ENCODE data around the gene ERMARD.

ERMARD gene

GRCh38 chr6:169799474-169799926 is 48.1 kb downstream of the ERMARD start:
- H3K27me3 ChIP-seq (ENCODE audit: insufficient read depth, low read length, poor library complexity): no peaks in the 10 kb centered on the region
- no peak overlapping the region for H4K5ac ChIP-seq (ENCODE audit: low read length)
- no peak overlapping the region for H2AK5ac ChIP-seq (ENCODE audit: low read length)
- no peak overlapping the region for H3K4me2 ChIP-seq (ENCODE audit: low read length)
- no peak overlapping the region for H3K4ac ChIP-seq (ENCODE audit: low read depth, low read length)
- H2BK5ac ChIP-seq (ENCODE audit: low read length): no peak overlapping the region
- peaks cover 3% of the 10 kb centered on the region for H3K4me1 ChIP-seq (ENCODE audit: control insufficient read depth, low read depth, low read length)
- no peaks in the 10 kb centered on the region for H3K79me2 ChIP-seq (ENCODE audit: control insufficient read depth, insufficient read depth, low read length)
- no peaks in the 10 kb centered on the region for H3K36me3 ChIP-seq (ENCODE audit: control insufficient read depth, insufficient read depth, low read length)
- H3K27ac ChIP-seq (ENCODE audit: low read depth, low read length): no peak overlapping the region
- H3K9ac ChIP-seq (ENCODE audit: low read length): no peak overlapping the region
- H3K56ac ChIP-seq (ENCODE audit: low read length): no peak overlapping the region
- H2BK120ac ChIP-seq (ENCODE audit: low read depth, low read length): no peak overlapping the region
- peak; percentile 13 for DNase-seq
- H2BK15ac ChIP-seq (replicated peaks; ENCODE audit: low read depth): no peak overlapping the region
- no peak overlapping the region for H3K18ac ChIP-seq (ENCODE audit: low read length)
- H3K4me3 ChIP-seq (ENCODE audit: low read length): no peak overlapping the region
- no peak overlapping the region for H4K8ac ChIP-seq (ENCODE audit: low read depth, low read length)
- WGBS (ENCODE audit: extremely low coverage, insufficient coverage, low lambda C conversion rate): no CpG with 5 or more reads among the region's 7 CpGs
- no peak overlapping the region for H3K23ac ChIP-seq (ENCODE audit: low read length)
- H3K79me1 ChIP-seq (ENCODE audit: low read length): no peaks in the 10 kb centered on the region

GRCh38 chr6:169800116-169800667 is 48.8 kb downstream of the ERMARD start:
- Histone ChIP-seq H3K18ac (ENCODE audit: low read length) (no peak overlapping the region), H3K4me1 (ENCODE audit: control insufficient read depth, low read depth, low read length) (peaks cover 3% of the 10 kb centered on the region), H3K56ac (ENCODE audit: low read length) (no peak overlapping the region), H4K5ac (ENCODE audit: low read length) (no peak overlapping the region), H2BK5ac (ENCODE audit: low read length) (no peak overlapping the region), H3K79me2 (ENCODE audit: control insufficient read depth, insufficient read depth, low read length) (no peaks in the 10 kb centered on the region), H2BK15ac (replicated peaks; ENCODE audit: low read depth) (no peak overlapping the region), H2BK120ac (ENCODE audit: low read depth, low read length) (no peak overlapping the region), H3K27me3 (ENCODE audit: insufficient read depth, low read length, poor library complexity) (peaks cover 1% of the 10 kb centered on the region), H3K23ac (ENCODE audit: low read length) (no peak overlapping the region), H3K27ac (ENCODE audit: low read depth, low read length) (no peak overlapping the region), H3K36me3 (ENCODE audit: control insufficient read depth, insufficient read depth, low read length) (no peaks in the 10 kb centered on the region), H3K4ac (ENCODE audit: low read depth, low read length) (no peak overlapping the region), H3K4me3 (ENCODE audit: low read length) (no peak overlapping the region), H4K8ac (ENCODE audit: low read depth, low read length) (no peak overlapping the region), H3K79me1 (ENCODE audit: low read length) (no peaks in the 10 kb centered on the region), H3K4me2 (ENCODE audit: low read length) (no peak overlapping the region), H2AK5ac (ENCODE audit: low read length) (no peak overlapping the region), H3K9ac (ENCODE audit: low read length) (no peak overlapping the region)
- DNase-seq: no peak
- WGBS (ENCODE audit: extremely low coverage, insufficient coverage, low lambda C conversion rate): no CpG with 5 or more reads among the region's 9 CpGs

- WGBS (ENCODE audit: extremely low coverage, insufficient coverage, low lambda C conversion rate): no CpG with 5 or more reads among the region's 13 CpGs
- Histone ChIP-seq H3K23ac (ENCODE audit: low read length) (peak overlapping the region; percentile 92), H2AK5ac (ENCODE audit: low read length) (no peak overlapping the region), H3K36me3 (ENCODE audit: control insufficient read depth, insufficient read depth, low read length) (no peaks in the 10 kb centered on the region), H3K4me1 (ENCODE audit: control insufficient read depth, low read depth, low read length) (peaks cover 3% of the 10 kb centered on the region), H3K79me1 (ENCODE audit: low read length) (no peaks in the 10 kb centered on the region), H3K18ac (ENCODE audit: low read length) (no peak overlapping the region), H4K8ac (ENCODE audit: low read depth, low read length) (no peak overlapping the region), H3K56ac (ENCODE audit: low read length) (peak overlapping the region; percentile 22), H2BK15ac (replicated peaks; ENCODE audit: low read depth) (no peak overlapping the region), H3K27ac (ENCODE audit: low read depth, low read length) (no peak overlapping the region), H3K27me3 (ENCODE audit: insufficient read depth, low read length, poor library complexity) (peaks cover 1% of the 10 kb centered on the region), H2BK120ac (ENCODE audit: low read depth, low read length) (no peak overlapping the region), H4K5ac (ENCODE audit: low read length) (no peak overlapping the region), H2BK5ac (ENCODE audit: low read length) (no peak overlapping the region), H3K9ac (ENCODE audit: low read length) (no peak overlapping the region), H3K4me2 (ENCODE audit: low read length) (no peak overlapping the region), H3K4me3 (ENCODE audit: low read length) (no peak overlapping the region), H3K79me2 (ENCODE audit: control insufficient read depth, insufficient read depth, low read length) (no peaks in the 10 kb centered on the region), H3K4ac (ENCODE audit: low read depth, low read length) (no peak overlapping the region)
- peak; percentile 58 for DNase-seq
Measured at GRCh38 chr6:169800668-169801395, 49.4 kb downstream of the ERMARD start.

- no peak overlapping the region for H4K8ac ChIP-seq (ENCODE audit: low read depth, low read length)
- WGBS (ENCODE audit: extremely low coverage, insufficient coverage, low lambda C conversion rate): no CpG with 5 or more reads among the region's 31 CpGs
- H3K79me1 ChIP-seq (ENCODE audit: low read length): no peaks in the 10 kb centered on the region
- no peaks in the 10 kb centered on the region for H3K36me3 ChIP-seq (ENCODE audit: control insufficient read depth, insufficient read depth, low read length)
- H3K4me1 ChIP-seq (ENCODE audit: control insufficient read depth, low read depth, low read length): peaks cover 3% of the 10 kb centered on the region
- no peak overlapping the region for H3K4me3 ChIP-seq (ENCODE audit: low read length)
- H3K9ac ChIP-seq (ENCODE audit: low read length): no peak overlapping the region
- peaks cover 1% of the 10 kb centered on the region for H3K27me3 ChIP-seq (ENCODE audit: insufficient read depth, low read length, poor library complexity)
- no peak overlapping the region for H3K27ac ChIP-seq (ENCODE audit: low read depth, low read length)
- H2BK5ac ChIP-seq (ENCODE audit: low read length): no peak overlapping the region
- H4K5ac ChIP-seq (ENCODE audit: low read length): no peak overlapping the region
- H2BK120ac ChIP-seq (ENCODE audit: low read depth, low read length): no peak overlapping the region
- no peak overlapping the region for H2BK15ac ChIP-seq (replicated peaks; ENCODE audit: low read depth)
- H3K18ac ChIP-seq (ENCODE audit: low read length): no peak overlapping the region
- no peak overlapping the region for H3K23ac ChIP-seq (ENCODE audit: low read length)
- no peak overlapping the region for H3K4ac ChIP-seq (ENCODE audit: low read depth, low read length)
- H2AK5ac ChIP-seq (ENCODE audit: low read length): no peak overlapping the region
- no peak overlapping the region for H3K4me2 ChIP-seq (ENCODE audit: low read length)
- H3K79me2 ChIP-seq (ENCODE audit: control insufficient read depth, insufficient read depth, low read length): no peaks in the 10 kb centered on the region
- no peak for DNase-seq
- peak overlapping the region; percentile 9 for H3K56ac ChIP-seq (ENCODE audit: low read length)
Measured at GRCh38 chr6:169801396-169802160, 50.2 kb downstream of the ERMARD start.

- Histone ChIP-seq H3K36me3 (ENCODE audit: control insufficient read depth, insufficient read depth, low read length) (no peaks in the 10 kb centered on the region), H3K4me2 (ENCODE audit: low read length) (no peak overlapping the region), H4K5ac (ENCODE audit: low read length) (no peak overlapping the region), H3K18ac (ENCODE audit: low read length) (no peak overlapping the region), H3K9ac (ENCODE audit: low read length) (no peak overlapping the region), H2AK5ac (ENCODE audit: low read length) (no peak overlapping the region), H2BK15ac (replicated peaks; ENCODE audit: low read depth) (no peak overlapping the region), H3K79me2 (ENCODE audit: control insufficient read depth, insufficient read depth, low read length) (no peaks in the 10 kb centered on the region), H2BK120ac (ENCODE audit: low read depth, low read length) (no peak overlapping the region), H3K4ac (ENCODE audit: low read depth, low read length) (no peak overlapping the region), H3K4me1 (ENCODE audit: control insufficient read depth, low read depth, low read length) (peaks cover 3% of the 10 kb centered on the region), H4K8ac (ENCODE audit: low read depth, low read length) (no peak overlapping the region), H3K56ac (ENCODE audit: low read length) (no peak overlapping the region), H3K27ac (ENCODE audit: low read depth, low read length) (no peak overlapping the region), H3K27me3 (ENCODE audit: insufficient read depth, low read length, poor library complexity) (peaks cover 1% of the 10 kb centered on the region), H2BK5ac (ENCODE audit: low read length) (no peak overlapping the region), H3K79me1 (ENCODE audit: low read length) (no peaks in the 10 kb centered on the region), H3K23ac (ENCODE audit: low read length) (no peak overlapping the region), H3K4me3 (ENCODE audit: low read length) (no peak overlapping the region)
- no CpG with 5 or more reads among the region's 9 CpGs for WGBS (ENCODE audit: extremely low coverage, insufficient coverage, low lambda C conversion rate)
- DNase-seq: no peak
Measured at GRCh38 chr6:169802790-169803189, 51.4 kb downstream of the ERMARD start.
